Ovary (tissue), 3 donors: ENCODE results near the gene VKORC1.

Experiments
- CTCF ChIP-seq, 3 donors: fragments of 450-650 bp in 2 of 3; fragments of 200-600 bp in 1 of 3; IDR thresholded peaks; one replicate each; pipeline versions ENCODE4 v1.5.1 to v1.8.0; 2016 to 2022; ENCODE audit warnings: antibody characterized with exemption in 3 of 3, mild to moderate bottlenecking in 1 of 3
- EP300 ChIP-seq: sonication (generic); formaldehyde crosslinking; IDR thresholded peaks from one replicate; pipeline ENCODE4 v1.6.1; 2017; ENCODE audit warnings: antibody characterized with exemption
- donor health status: DM: no; HTN: no; CAD: no.

GRCh38 chr16:31078597-31079341 lies 15.8 kb downstream of the VKORC1 start:
- TF ChIP-seq CTCF (IDR thresholded peaks at IDR 0.05) (no peak), EP300 (no peak)
